Measurements from ENCODE around the gene LAIR2. TPM values are rescaled to one million over a fixed set of nuclear protein-coding genes. Genes with fewer than 3 reads are reported as not detected.

Gene LAIR2
- total and polyA plus RNA-seq, 9 donors, result 0.29 to 0.41 TPM; not detected in 7

DNA sequence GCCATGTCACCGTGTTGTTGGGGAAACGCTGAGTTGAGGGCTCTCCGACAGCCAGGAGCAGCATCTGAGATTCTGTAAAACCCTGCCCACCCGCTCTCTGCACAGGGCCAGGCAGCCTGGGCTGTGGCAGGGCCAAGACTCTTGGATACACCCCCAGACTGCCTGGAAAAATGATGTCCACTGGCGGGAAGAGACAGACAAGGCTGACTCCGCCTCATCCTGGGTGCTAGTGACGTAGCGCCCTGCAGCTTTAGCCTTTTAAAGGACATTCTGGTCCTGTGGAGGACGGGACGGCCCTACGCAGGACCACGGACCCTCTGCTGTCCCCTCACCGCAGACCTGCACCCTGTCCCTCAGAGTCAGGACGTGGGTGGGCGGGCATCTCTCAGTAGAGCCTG lies 50.3 kb downstream of the LAIR2 start:
- DNase-seq, result no peak
- Histone ChIP-seq H3K27me3 (ENCODE audit: control insufficient read depth, insufficient read depth, low read length) (no peaks in the 10 kb centered on the region), H3K4me3 (ENCODE audit: low read length) (no peak overlapping the region), H3K36me3 (ENCODE audit: control insufficient read depth, insufficient read depth, low read length) (no peaks in the 10 kb centered on the region), H3K9me3 (replicated peaks; ENCODE audit: control insufficient read depth, low read depth, low read length) (peaks cover 2% of the 10 kb centered on the region), H3K27ac (ENCODE audit: low read length) (no peak overlapping the region), H3K4me1 (ENCODE audit: control insufficient read depth, insufficient read depth, low read length) (no peaks in the 10 kb centered on the region)
- 83% methylated on average over 15 of the region's 15 CpGs for WGBS (ENCODE audit: insufficient coverage)

DNA sequence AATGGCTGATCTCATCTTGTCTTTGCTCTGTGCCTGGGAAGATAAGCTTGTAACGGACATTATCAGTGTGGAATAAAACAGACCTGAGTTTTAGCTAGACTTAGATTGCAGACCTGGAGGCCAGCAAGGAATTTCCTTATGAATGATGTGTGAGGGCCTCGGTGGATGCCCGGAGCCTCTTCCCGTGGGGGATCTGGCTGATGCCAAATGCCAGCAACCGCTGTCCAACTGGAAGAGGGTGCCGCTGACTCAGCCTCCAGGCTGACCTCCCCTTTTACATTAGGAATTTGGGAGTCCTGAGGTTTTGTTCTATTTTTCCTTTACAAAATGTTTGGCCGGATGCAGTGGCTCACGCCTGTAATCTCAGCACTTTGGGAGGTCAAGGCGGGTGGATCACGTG lies 51.4 kb downstream of the LAIR2 start:
- DNase-seq, result no peak

DNA sequence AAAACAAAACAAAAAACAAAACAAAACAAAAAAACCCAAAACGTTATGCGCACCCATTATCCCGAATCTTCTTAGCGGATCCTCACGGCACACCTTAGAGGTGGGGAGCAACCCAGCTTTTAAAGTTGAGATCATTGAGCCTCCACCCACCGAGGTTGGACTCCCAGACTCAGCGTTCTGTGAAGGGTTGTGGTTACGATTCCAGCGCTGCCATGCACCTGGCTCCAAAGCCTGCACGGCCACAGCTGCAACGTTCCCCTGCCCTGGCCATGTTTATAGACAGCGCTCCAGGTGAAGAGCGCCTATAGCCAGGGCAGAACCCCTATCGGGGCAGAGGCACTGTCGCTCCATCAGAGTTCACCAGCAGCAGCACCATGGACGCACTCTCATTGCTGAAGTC lies 52.3 kb downstream of the LAIR2 start:
- Histone ChIP-seq H3K36me3 (ENCODE audit: control insufficient read depth, insufficient read depth, low read length) (no peaks in the 10 kb centered on the region), H3K27me3 (ENCODE audit: control insufficient read depth, insufficient read depth, low read length) (no peaks in the 10 kb centered on the region), H3K27ac (ENCODE audit: low read length) (no peak overlapping the region), H3K4me3 (ENCODE audit: low read length) (no peak overlapping the region), H3K4me1 (ENCODE audit: control insufficient read depth, insufficient read depth, low read length) (no peaks in the 10 kb centered on the region), H3K9me3 (replicated peaks; ENCODE audit: control insufficient read depth, low read depth, low read length) (peaks cover 2% of the 10 kb centered on the region)
- WGBS (ENCODE audit: insufficient coverage), result 84% methylated on average over 16 of the region's 16 CpGs
- DNase-seq, result no peak

More for the DNA sequence above, 51.4 kb downstream of the LAIR2 start:
- Histone ChIP-seq H3K27ac (ENCODE audit: low read length) (no peak overlapping the region), H3K4me3 (ENCODE audit: low read length) (no peak overlapping the region), H3K27me3 (ENCODE audit: control insufficient read depth, insufficient read depth, low read length) (no peaks in the 10 kb centered on the region), H3K36me3 (ENCODE audit: control insufficient read depth, insufficient read depth, low read length) (no peaks in the 10 kb centered on the region), H3K4me1 (ENCODE audit: control insufficient read depth, insufficient read depth, low read length) (no peaks in the 10 kb centered on the region), H3K9me3 (replicated peaks; ENCODE audit: control insufficient read depth, low read depth, low read length) (peaks cover 2% of the 10 kb centered on the region)
- 85% methylated on average over 5 of the region's 10 CpGs for WGBS (ENCODE audit: insufficient coverage)

- no peak for DNase-seq
- no CpG with 5 or more reads among the region's 1 CpG for WGBS (ENCODE audit: insufficient coverage)
- Histone ChIP-seq H3K4me3 (ENCODE audit: low read length) (no peak overlapping the region), H3K4me1 (ENCODE audit: control insufficient read depth, insufficient read depth, low read length) (no peaks in the 10 kb centered on the region), H3K27me3 (ENCODE audit: control insufficient read depth, insufficient read depth, low read length) (no peaks in the 10 kb centered on the region), H3K27ac (ENCODE audit: low read length) (no peak overlapping the region), H3K36me3 (ENCODE audit: control insufficient read depth, insufficient read depth, low read length) (no peaks in the 10 kb centered on the region), H3K9me3 (replicated peaks; ENCODE audit: control insufficient read depth, low read depth, low read length) (peaks cover 2% of the 10 kb centered on the region)
Measured at GRCh38 chr19:54556194-54556593, 53.6 kb downstream of the LAIR2 start.

GRCh38 chr19:54558339-54558738 lies 55.7 kb downstream of the LAIR2 start:
- no peak overlapping the region for H3K27ac ChIP-seq (ENCODE audit: low read length)
- no peaks in the 10 kb centered on the region for H3K36me3 ChIP-seq (ENCODE audit: control insufficient read depth, insufficient read depth, low read length)
- no peak for DNase-seq
- no peaks in the 10 kb centered on the region for H3K9me3 ChIP-seq (replicated peaks; ENCODE audit: control insufficient read depth, low read depth, low read length)
- WGBS (ENCODE audit: insufficient coverage), result 67% methylated on average over 3 of the region's 3 CpGs
- H3K4me3 ChIP-seq (ENCODE audit: low read length), result no peak overlapping the region
- no peaks in the 10 kb centered on the region for H3K27me3 ChIP-seq (ENCODE audit: control insufficient read depth, insufficient read depth, low read length)
- H3K4me1 ChIP-seq (ENCODE audit: control insufficient read depth, insufficient read depth, low read length), result no peaks in the 10 kb centered on the region

Other genes starting within 250 kb of the LAIR2 start
- 5.5 TPM for gene LILRB5, start 245.6 kb upstream of the LAIR2 start, total RNA-seq
- 10 to 100 TPM in 2 of 8 donors, 1 to 10 TPM in 6; 6.1 to 11.8 (median 8.2) TPM for gene LILRB5, start 245.6 kb upstream of the LAIR2 start, polyA plus RNA-seq (ENCODE audit: insufficient read depth in 1 of 8, insufficient read length in 8 of 8, low replicate concordance in 1 of 8)
- gene LILRB2, start 221.7 kb upstream of the LAIR2 start, total RNA-seq, result 0.53 TPM
- 1 to 10 TPM; 1.4 to 2.9 (median 2.2) TPM for gene LILRB2, start 221.7 kb upstream of the LAIR2 start, polyA plus RNA-seq (ENCODE audit: insufficient read depth in 1 of 8, insufficient read length in 8 of 8, low replicate concordance in 1 of 8)
- 0.22 TPM for gene LILRA5, start 189.7 kb upstream of the LAIR2 start, total RNA-seq
- gene LILRA5, start 189.7 kb upstream of the LAIR2 start, polyA plus RNA-seq (ENCODE audit: insufficient read depth in 1 of 8, insufficient read length in 8 of 8, low replicate concordance in 1 of 8), result 1 to 10 TPM in 2 of 8 donors, under 1 TPM in 6; 0.17 to 1.5 (median 0.61) TPM
- not detected for gene LILRA4, start 163.7 kb upstream of the LAIR2 start, total RNA-seq
- gene LILRA4, start 163.7 kb upstream of the LAIR2 start, polyA plus RNA-seq (ENCODE audit: insufficient read depth in 1 of 8, insufficient read length in 8 of 8, low replicate concordance in 1 of 8), result under 1 TPM in 1 of 8 donors, not detected in 7; 0.48 TPM
- gene LAIR1, start 137.9 kb upstream of the LAIR2 start, total RNA-seq, result 5.3 TPM
- 10 to 100 TPM in 1 of 8 donors, 1 to 10 TPM in 7; 6.8 to 11.8 (median 7.4) TPM for gene LAIR1, start 137.9 kb upstream of the LAIR2 start, polyA plus RNA-seq (ENCODE audit: insufficient read depth in 1 of 8, insufficient read length in 8 of 8, low replicate concordance in 1 of 8)
- 3.6 TPM for gene TTYH1, start 87.4 kb upstream of the LAIR2 start, total RNA-seq
- 10 to 100 TPM in 1 of 8 donors, 1 to 10 TPM in 7; 2.7 to 13.1 (median 5.1) TPM for gene TTYH1, start 87.4 kb upstream of the LAIR2 start, polyA plus RNA-seq (ENCODE audit: insufficient read depth in 1 of 8, insufficient read length in 8 of 8, low replicate concordance in 1 of 8)
- gene LENG8, start 53.6 kb upstream of the LAIR2 start, total RNA-seq, result 28.7 TPM
- 100 to 1,000 TPM in 6 of 8 donors, 10 to 100 TPM in 2; 47.6 to 155 (median 105) TPM for gene LENG8, start 53.6 kb upstream of the LAIR2 start, polyA plus RNA-seq (ENCODE audit: insufficient read depth in 1 of 8, insufficient read length in 8 of 8, low replicate concordance in 1 of 8)
- 2.7 TPM for gene LENG9, start 39.1 kb upstream of the LAIR2 start, total RNA-seq
- 1 to 10 TPM; 1.5 to 4.1 (median 2.5) TPM for gene LENG9, start 39.1 kb upstream of the LAIR2 start, polyA plus RNA-seq (ENCODE audit: insufficient read depth in 1 of 8, insufficient read length in 8 of 8, low replicate concordance in 1 of 8)
- 39.4 TPM for gene CDC42EP5, start 29.5 kb upstream of the LAIR2 start, total RNA-seq
- gene CDC42EP5, start 29.5 kb upstream of the LAIR2 start, polyA plus RNA-seq (ENCODE audit: insufficient read depth in 1 of 8, insufficient read length in 8 of 8, low replicate concordance in 1 of 8), result 10 to 100 TPM; 33.4 to 65.7 (median 46.5) TPM
- gene LILRA2, start 71.0 kb downstream of the LAIR2 start, total RNA-seq, result 0.53 TPM
- 1 to 10 TPM in 4 of 8 donors, under 1 TPM in 4; 0.51 to 1.6 (median 1.0) TPM for gene LILRA2, start 71.0 kb downstream of the LAIR2 start, polyA plus RNA-seq (ENCODE audit: insufficient read depth in 1 of 8, insufficient read length in 8 of 8, low replicate concordance in 1 of 8)
- 0.31 TPM for gene LILRA1, start 90.8 kb downstream of the LAIR2 start, total RNA-seq
- under 1 TPM; 0.30 to 0.73 (median 0.42) TPM for gene LILRA1, start 90.8 kb downstream of the LAIR2 start, polyA plus RNA-seq (ENCODE audit: insufficient read depth in 1 of 8, insufficient read length in 8 of 8, low replicate concordance in 1 of 8)
- 0.53 TPM for gene LILRB1, start 127.7 kb downstream of the LAIR2 start, total RNA-seq
- gene LILRB1, start 127.7 kb downstream of the LAIR2 start, polyA plus RNA-seq (ENCODE audit: insufficient read depth in 1 of 8, insufficient read length in 8 of 8, low replicate concordance in 1 of 8), result 1 to 10 TPM in 7 of 8 donors, under 1 TPM in 1; 0.98 to 2.1 (median 1.2) TPM
- 0.71 TPM for gene LILRB4, start 160.2 kb downstream of the LAIR2 start, total RNA-seq
- gene LILRB4, start 160.2 kb downstream of the LAIR2 start, polyA plus RNA-seq (ENCODE audit: insufficient read depth in 1 of 8, insufficient read length in 8 of 8, low replicate concordance in 1 of 8), result 1 to 10 TPM in 6 of 8 donors, under 1 TPM in 2; 0.93 to 2.1 (median 1.2) TPM
- gene KIR3DL3, start 221.6 kb downstream of the LAIR2 start, total RNA-seq, result not detected
- not detected for gene KIR3DL3, start 221.6 kb downstream of the LAIR2 start, polyA plus RNA-seq (ENCODE audit: insufficient read depth in 1 of 8, insufficient read length in 8 of 8, low replicate concordance in 1 of 8)
- gene KIR2DL3, start 235.7 kb downstream of the LAIR2 start, total RNA-seq, result not detected
- gene KIR2DL3, start 235.7 kb downstream of the LAIR2 start, polyA plus RNA-seq (ENCODE audit: insufficient read depth in 1 of 8, insufficient read length in 8 of 8, low replicate concordance in 1 of 8), result not detected